ENCODE measurements around the gene KCNC4.
A peak's percentile ranks its signal among the peaks of the same experiment; 100 is the strongest.

Gene KCNC4

DNA sequence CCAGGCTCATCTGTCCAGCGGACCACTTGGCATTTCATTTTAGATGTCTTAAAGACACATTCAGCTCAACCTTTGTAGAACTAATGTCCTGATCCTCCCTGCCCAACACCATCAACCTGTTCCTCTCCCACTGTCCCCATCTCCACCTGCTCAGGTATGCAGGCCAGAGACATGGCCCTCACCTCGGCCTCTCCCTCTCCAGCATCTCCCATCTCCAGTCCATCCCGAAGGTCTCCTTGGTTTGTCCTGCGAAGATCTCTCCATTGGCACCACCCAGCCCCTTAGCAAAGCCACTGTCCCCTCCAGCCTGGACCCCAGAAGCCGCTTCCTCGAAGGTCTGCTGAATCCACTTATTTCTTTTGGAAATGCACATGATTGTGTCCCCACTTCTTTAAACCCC, 20.9 kb upstream of the KCNC4 start:
- DNase-seq = no peak

DNA sequence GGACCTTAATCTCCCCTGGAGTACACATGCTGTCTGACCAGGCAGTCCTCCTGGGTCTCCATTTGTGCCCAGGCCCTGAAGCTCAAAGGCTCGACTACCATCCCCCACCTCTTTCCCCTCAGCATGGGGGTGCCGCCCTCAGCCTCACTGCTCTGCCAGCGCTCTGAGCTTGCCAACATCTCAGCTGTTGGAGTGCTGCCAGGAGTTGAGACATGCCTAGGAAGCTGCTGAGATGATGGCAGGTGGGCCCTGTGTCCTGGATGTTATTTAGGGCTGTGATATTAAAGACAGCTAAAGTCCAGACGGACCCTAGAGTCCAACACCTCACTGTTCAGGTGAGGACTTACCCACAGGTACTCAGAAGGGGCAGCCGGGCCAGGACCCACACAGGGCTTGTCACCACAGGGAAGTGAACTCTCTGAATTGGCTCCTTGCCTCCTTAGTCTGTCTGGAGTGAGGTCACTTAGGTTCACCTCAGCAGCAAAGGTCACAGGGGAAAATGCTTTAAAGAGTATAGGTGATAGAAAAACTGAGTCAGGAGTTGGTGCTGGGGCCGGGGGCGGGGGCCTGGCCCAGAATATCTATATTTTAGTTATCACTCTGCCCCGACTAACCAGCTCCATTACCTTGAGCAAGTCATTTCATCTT, 19.7 kb upstream of the KCNC4 start:
- DNase-seq = no peak

DNA sequence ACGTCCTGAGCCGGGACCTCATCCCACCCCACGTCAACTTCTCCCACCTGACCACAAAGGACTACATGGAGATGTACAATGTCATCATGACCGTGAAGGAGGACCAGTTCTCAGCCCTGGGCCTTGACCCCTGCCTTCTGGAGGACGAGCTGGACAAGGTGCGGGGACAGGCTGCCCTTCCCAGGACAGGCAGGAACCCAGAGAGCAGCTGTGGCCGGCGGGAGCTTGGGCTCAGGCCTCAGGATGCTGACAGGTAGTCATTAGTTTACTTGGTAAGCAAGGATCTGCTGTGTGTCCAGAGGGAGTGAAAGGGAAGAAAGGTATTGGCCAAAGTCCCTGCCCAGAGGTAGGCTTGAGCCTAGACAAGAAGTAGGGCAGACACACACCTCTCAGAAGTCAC, 17.6 kb upstream of the KCNC4 start:
- no peak for DNase-seq

DNA sequence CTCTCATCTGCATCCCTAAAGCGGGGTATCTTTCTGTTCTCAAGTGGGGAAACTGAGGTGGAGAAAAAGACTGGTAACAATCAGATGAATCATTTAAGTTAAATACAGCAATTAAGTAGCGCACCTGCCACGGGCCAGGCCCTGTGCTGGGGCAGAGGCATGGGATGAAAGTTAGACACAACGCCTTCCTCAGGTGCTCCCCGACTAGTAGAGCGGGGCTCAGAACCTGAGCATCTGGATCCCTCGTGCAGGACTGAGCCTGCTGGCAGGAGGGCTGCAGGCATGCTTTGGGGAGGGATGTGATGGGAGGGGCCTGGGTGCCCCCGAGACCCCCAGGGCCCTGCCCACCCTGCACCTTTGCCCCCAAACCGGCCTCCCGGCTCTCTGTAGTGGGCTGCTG, 14.9 kb upstream of the KCNC4 start:
- DNase-seq = no peak

DNA sequence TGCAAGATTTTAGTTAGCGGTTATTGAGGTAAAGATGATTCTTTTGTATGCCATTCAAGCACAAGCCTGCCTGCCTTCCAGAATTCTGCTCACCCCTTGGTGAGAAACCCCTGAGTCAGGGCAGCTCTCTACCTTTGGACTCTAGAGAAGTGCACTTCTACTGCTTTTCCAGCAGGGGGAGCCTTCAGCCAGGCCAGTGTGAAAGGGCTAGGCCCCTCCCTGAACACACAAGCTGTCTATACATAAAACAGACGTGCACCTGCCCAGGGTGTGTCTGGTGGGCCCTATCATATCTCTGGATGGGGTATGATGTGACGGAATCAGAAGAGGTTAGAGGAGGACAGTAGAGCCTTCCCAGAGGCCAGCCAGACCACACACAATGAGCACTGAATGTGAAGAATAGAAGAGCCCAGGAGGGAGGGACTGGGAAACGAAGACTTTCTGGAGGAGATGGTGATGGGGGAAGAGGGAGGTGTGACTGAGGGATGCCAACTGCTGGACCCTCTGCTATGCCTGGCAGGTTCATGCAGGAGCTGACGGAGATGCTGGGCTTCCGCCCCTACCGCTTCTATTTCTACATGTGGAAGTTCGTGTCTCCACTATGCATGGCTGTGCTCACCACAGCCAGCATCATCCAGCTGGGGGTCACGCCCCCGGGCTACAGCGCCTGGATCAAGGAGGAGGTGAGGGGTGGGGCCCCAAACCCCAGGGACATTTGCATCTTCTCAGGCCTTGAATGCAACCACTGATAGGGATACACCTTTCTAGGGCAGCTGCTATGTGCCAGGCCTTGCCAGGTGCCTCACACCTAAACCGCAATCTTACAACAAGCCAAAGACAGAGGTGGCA, 13.0 kb upstream of the KCNC4 start:
- peak; percentile 49 for DNase-seq

DNA sequence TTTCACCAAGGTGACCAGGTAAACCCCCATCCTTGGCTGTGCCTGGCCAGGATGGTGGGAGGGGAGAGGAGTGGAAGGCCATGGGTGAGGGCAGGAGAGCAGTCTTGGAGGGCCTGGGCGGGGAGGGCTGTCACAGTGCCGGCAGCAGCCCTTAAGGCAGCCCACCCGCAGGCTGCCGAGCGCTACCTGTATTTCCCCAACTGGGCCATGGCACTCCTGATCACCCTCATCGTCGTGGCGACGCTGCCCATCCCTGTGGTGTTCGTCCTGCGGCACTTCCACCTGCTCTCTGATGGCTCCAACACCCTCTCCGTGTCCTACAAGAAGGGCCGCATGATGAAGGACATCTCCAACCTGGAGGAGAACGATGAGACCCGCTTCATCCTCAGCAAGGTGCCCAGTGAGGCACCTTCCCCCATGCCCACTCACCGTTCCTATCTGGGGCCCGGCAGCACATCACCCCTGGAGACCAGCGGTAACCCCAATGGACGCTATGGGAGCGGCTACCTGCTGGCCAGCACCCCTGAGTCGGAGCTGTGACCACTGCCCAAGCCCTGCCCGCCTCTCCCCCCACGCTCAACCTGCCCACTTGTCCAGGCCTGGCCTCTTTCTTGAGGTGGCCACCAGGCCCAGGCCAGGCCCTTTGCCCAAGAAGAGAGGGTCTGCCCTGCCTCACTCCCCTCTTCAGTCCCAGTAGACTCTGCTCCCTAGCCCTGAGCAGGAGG, 12.0 kb upstream of the KCNC4 start:
- DNase-seq = no peak

DNA sequence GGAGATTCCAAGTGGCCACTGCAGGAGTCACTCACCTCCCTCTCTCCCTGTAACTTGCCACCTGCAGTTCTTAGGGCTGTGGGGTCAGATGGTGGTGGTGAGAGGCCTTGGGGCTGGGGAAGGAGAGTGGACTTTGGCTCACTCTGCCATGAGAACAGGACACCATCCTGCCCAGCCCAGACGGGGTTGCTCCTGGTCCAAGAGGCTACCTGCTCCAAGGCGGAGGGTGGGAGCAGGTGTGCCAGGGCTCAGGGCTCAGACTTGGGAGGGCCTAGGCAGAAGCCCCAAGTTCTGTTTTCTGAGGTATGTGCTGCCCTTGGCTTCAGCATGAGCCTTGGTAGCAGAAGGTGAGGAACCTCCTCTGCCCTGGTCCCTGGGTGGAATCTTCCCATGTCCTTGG, 11.4 kb upstream of the KCNC4 start:
- DNase-seq = no peak

DNA sequence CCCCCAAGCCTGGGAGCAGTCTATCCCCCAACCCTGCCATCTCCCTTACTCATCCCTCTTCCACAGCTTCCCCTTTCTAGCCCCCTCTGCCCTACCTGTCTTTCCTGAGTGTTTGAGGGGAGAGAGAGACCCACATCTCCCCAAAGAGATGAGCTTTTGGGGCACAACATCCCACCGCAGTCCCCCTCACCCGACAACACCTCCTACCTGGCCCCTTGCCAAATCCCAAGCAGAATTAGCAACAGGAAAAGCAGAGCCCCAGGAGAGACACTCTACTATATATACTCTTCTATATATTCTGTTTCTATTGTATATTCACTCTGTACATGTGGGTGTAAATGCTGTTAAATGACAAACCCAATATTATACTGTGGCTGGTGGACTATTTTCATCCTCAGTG, 9.9 kb upstream of the KCNC4 start:
- no peak for DNase-seq

DNA sequence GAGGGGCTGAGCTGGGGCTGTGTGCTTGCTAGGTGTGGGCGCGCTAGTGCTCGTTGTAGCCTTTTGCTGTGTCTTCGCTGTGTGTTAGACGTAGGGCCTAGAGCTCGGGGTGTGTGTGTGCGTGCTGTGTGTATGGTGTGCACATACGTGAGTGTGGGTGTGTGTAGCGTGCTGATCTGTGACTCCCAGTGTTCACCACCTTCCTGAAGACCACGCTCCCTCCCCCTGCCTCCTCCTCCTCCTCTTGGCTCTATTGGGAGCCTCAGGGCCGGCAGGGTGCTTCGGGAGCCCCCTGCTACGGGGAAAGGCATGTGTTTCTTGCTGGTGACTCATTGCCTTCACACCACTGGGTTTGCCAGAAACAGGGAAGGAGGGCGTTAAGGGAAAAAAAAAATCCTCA, 9.4 kb upstream of the KCNC4 start:
- no peak for DNase-seq

DNA sequence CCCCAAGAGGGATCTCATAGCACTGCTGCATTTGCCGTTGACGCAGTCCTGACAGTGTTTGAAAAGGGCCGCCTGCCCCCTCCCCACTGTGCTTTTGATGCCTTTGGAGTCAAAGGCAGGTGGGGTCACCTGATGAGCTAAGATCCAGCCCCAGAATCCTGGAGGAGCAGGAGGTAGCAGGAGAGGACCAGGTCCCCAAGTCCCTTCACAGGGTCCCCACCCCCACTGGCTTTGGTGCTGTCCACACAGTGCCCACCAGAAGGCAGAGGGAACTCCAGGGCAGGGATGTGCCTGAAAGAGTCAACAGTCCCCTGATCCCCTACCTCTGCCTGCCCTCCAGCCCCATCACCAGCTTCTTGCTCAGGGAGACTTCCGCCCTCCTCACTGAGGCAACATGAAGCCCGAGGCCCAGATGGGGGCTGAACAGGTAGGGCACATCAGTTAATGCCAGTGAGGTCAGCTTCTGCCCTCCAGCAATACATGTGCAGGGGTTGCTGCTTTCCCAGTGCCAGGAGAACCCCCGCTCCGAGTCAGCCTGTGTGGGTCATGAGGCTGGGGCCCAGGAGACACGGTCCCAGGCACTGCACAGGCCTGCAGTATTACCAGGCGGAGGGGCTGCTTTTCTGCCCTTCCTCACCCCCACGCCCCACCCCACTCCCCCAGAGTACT, 8.8 kb upstream of the KCNC4 start:
- no peak for DNase-seq

DNA sequence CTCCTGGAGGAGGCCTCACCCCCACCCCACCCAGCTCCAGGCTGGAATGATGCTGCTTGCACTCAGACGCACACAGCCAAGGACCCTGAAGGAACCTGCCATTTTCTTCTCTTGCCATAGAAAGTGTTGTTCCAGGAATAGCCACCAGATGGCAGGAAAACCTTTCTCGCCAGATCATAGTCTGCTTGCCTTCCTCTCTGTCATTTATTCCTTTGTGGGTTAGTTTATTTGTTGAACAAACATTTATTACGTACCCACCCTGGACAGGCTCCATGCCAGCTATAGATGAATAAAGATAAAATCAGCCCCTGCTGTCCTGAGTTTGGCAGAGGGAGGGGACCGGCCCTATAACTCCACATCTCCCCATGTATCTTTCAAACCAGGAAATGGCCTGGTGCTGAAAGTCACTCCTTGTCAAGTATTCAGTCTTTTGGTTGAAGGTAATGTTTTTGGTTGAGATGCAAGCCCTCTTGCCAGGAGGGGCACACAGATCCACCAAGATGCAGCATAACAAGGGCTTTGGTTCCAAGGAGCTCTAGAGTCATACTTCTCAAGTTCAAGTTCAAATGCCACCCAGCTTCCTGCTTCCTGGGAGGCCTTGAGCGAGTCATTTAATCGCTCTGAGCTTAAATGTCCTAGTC, 7.0 kb upstream of the KCNC4 start:
- DNase-seq = peak; percentile 63

DNA sequence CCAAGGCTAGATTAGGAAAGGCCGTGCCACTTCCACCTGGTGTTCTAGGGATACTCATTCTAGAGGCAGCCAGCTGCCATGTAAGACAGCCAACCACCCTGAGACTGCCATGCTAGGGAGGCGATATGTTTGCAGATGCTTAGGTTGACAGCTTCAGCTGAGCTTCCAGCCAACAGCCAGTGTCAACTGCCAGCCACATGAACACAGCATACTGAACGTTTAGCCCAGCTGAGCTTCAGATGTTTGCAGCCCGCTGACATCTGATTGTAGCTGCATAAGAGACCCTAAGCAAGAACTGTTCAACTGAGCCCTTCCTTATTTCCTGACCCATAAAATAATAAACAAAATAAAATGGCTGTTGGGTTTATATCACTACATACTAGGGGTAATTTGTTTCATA, 5.0 kb upstream of the KCNC4 start:
- DNase-seq = no peak

DNA sequence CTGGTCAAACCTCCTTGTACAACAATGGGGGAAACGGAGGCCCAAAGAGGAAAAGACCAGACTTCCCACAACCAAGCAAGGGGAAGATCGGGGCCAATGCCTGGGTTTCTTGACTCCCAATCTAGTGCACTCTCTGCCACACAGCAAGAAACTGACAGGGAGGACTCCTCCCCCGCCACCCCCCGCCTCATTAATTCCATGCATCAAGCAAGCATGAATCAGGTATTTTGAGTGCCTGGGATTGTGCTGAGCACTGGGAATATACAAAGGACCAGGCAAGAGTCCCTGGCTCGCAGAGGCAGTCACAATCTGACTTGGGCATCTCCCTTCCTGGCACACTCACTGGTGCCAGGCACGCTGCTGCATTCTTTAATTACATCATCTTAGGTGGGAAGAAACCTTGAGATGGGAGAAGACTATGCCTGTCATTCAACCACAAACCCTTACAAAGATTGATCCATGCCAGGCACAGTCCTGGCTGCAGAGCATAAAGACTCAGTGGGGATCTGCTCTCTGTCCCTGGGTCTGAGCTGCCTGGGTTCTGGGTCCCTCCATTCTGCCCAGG, 4.4 kb upstream of the KCNC4 start:
- DNase-seq = no peak

DNA sequence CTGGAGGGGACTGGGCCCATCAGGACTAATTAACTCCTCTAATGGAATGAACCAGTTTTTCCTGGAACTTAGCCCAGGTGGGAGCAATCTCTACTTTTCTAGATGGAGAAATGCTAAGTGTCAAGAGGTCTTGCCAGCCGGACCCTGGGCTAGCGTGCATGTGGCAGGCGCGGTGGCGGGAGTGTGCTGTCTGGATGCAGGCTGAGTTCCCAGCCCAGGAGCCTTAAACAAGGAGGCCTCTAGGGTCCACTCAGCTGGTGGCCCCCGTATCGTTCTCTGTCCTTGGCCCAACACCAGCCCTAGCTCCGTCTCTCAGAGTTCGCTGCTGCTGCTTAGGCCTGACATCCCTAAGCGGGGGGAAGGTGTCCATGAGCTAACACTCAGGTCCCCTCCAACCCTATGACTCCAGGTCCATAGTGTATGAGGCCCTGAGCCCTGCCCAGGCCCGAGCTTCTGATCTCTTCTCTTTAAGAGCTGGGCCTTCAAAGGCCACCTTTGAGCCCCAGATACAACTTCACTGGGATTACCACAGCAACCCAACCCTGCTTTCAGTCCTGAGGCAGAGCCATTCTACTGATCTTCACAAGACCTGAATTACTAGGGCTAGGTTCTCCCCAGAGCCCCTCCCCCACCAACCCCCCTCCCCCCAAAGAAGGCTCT, 3.7 kb upstream of the KCNC4 start:
- DNase-seq = no peak

DNA sequence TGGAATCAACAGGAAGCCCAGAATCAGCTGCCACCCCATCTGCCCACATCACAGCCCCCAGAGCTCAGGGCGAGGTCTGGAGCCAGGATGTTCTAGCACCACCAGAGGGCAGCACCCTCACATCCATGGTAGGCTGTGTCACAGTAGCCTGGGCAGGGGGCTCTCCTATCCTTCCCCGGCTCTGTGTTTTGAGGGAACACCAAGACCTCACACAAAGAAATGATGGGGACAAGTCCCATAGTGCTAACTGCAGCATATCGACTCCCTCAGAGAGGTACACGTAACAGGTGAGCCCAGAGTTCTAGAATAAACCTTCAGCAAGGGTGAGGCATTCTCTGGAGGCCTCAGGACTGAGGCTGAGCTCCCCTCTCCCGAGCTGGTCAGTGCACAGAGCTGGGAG, 2.3 kb upstream of the KCNC4 start:
- DNase-seq = peak; percentile 79

DNA sequence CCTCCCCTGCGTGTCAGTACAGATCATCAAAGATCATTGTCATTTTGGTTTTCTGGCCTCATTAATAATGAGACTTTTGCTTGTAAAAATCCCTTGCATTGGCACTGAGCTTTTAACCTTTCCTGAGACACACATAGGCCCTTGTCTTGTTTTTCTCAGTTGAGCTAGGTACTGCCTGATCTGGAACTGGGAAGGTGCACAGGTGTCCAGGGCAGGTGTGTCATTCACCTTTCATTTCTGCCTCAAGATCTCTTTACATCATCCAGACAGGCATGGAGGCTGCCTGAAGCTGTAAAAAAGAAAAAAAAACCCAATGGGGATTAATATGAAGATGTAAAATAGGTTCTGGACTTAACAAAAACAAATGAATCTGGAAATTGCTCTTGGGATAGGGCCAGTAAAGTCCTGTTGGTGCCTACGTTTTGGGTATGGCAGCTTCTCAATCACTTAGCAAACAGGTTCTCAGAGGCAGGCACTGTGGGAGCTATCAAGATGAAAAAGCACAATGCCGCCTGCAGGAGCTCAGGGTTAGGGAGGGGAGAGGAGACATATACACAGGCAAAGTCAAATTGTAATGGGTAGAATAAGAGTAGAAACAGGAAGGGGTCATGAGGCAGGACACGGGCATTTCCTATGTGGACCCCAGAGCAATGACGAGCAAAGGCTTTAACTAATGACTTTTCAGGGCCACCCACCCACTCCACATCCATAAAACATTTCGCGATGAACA, 1.0 kb upstream of the KCNC4 start:
- no peak for DNase-seq

DNA sequence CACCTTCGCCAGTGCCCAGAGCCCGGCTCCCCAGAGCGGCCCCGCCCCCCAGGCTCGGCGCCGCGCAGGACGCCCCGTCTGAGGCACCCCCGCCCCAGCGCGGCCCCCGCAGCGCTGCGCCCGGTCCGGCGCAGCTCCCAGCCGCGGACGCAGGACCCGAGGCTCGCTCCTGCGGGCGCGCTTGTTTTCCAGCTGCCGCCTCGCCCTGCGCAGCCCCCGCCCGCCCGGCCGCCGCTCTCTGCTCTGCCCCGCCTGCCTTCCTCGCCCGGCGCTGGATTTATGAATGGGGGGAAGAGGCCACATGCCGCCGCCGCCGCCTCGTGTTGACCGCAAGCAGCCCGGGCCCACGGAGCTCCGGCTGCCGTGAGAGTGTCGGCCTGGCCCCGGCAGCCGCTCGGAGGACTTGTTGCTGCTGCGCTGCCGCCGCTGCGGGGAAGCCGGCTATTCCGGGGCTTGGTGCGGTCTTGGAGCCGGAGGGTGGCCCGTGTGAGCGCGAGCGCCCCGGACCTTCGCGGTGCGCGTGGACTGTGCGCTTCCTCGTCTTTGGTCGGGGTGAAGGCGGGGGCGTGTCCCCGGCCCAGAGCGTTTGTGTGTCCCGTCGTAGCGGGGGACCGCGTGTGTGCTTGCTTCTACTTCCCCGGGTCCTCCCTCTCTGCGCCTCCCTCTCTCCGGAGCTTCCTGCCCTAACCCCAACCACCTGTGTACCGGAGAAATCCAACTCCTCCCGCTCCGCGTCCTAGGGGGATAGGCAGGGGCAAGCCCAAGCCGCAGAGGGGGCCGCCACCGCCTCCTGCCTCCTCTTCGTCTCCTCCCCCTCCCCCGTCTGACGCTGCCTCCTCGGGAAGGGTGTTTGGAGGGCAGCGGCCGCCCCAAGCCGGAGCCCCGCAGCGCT, 736 bp downstream of the KCNC4 start:
- DNase-seq = peak; percentile 59

DNA sequence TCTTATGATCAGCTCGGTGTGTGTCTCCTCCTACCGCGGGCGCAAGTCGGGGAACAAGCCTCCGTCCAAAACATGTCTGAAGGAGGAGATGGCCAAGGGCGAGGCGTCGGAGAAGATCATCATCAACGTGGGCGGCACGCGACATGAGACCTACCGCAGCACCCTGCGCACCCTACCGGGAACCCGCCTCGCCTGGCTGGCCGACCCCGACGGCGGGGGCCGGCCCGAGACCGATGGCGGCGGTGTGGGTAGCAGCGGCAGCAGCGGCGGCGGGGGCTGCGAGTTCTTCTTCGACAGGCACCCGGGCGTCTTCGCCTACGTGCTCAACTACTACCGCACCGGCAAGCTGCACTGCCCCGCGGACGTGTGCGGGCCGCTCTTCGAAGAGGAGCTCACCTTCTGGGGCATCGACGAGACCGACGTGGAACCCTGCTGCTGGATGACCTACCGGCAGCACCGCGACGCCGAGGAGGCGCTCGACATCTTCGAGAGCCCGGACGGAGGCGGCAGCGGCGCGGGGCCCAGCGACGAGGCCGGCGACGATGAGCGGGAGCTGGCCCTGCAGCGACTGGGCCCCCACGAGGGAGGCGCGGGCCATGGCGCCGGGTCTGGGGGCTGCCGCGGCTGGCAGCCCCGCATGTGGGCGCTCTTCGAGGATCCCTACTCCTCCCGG, 1.5 kb downstream of the KCNC4 start:
- peak; percentile 43 for DNase-seq

All from activated naive CD4-positive, alpha-beta T cell treated with anti-CD3 and anti-CD28 coated beads, Interleukin-2, amount 50 U/mL, for 16 hours (primary cell).